ENCODE measurements around the gene POU6F2. TPM values are rescaled to one million over a fixed set of nuclear protein-coding genes. Genes with fewer than 3 reads are reported as not detected.

The POU6F2 gene
- total RNA-seq, 1 donor from 2014 or later, result 0.04 TPM

GRCh38 chr7:39073432-39073831 lies 95.7 kb downstream of the POU6F2 start:
- Histone ChIP-seq H3K36me3 (ENCODE audit: control insufficient read depth, insufficient read depth, low read length) (no peaks in the 10 kb centered on the region), H3K27me3 (ENCODE audit: control insufficient read depth, insufficient read depth, low read length) (no peaks in the 10 kb centered on the region), H3K4me3 (ENCODE audit: low read depth, low read length) (no peak overlapping the region)
- no peak for DNase-seq (ENCODE audit: low read depth)
- no peak for TF ChIP-seq CTCF (IDR thresholded peaks at IDR 0.05; ENCODE audit: insufficient read depth, low read length, poor library complexity, severe bottlenecking)

GRCh38 chr7:39075210-39075609 lies 97.5 kb downstream of the POU6F2 start:
- DNase-seq (ENCODE audit: low read depth), result no peak
- TF ChIP-seq CTCF (IDR thresholded peaks at IDR 0.05; ENCODE audit: insufficient read depth, low read length, poor library complexity, severe bottlenecking), result peak; percentile 5
- no peak overlapping the region for H3K4me3 ChIP-seq (ENCODE audit: low read depth, low read length)
- H3K36me3 ChIP-seq (ENCODE audit: control insufficient read depth, insufficient read depth, low read length), result no peaks in the 10 kb centered on the region
- H3K27me3 ChIP-seq (ENCODE audit: control insufficient read depth, insufficient read depth, low read length), result no peaks in the 10 kb centered on the region

- no peak for TF ChIP-seq CTCF (IDR thresholded peaks at IDR 0.05; ENCODE audit: insufficient read depth, low read length, poor library complexity, severe bottlenecking)
- H3K36me3 ChIP-seq (ENCODE audit: control insufficient read depth, insufficient read depth, low read length), result no peaks in the 10 kb centered on the region
- no peak for DNase-seq (ENCODE audit: low read depth)
- no peak overlapping the region for H3K4me3 ChIP-seq (ENCODE audit: low read depth, low read length)
- peaks cover 3% of the 10 kb centered on the region for H3K27me3 ChIP-seq (ENCODE audit: control insufficient read depth, insufficient read depth, low read length)
Observed at GRCh38 chr7:39083781-39084180, 106.1 kb downstream of the POU6F2 start.

- no peak for TF ChIP-seq CTCF (IDR thresholded peaks at IDR 0.05; ENCODE audit: insufficient read depth, low read length, poor library complexity, severe bottlenecking)
- Histone ChIP-seq H3K4me3 (ENCODE audit: low read depth, low read length) (no peak overlapping the region), H3K27me3 (ENCODE audit: control insufficient read depth, insufficient read depth, low read length) (peaks cover 3% of the 10 kb centered on the region), H3K36me3 (ENCODE audit: control insufficient read depth, insufficient read depth, low read length) (no peaks in the 10 kb centered on the region)
- no peak for DNase-seq (ENCODE audit: low read depth)
Observed at GRCh38 chr7:39084349-39084748, 106.6 kb downstream of the POU6F2 start.

- DNase-seq (ENCODE audit: low read depth), result no peak
- Histone ChIP-seq H3K27me3 (ENCODE audit: control insufficient read depth, insufficient read depth, low read length) (peaks cover 3% of the 10 kb centered on the region), H3K36me3 (ENCODE audit: control insufficient read depth, insufficient read depth, low read length) (no peaks in the 10 kb centered on the region), H3K4me3 (ENCODE audit: low read depth, low read length) (peak overlapping the region; percentile 30)
- no peak for TF ChIP-seq CTCF (IDR thresholded peaks at IDR 0.05; ENCODE audit: insufficient read depth, low read length, poor library complexity, severe bottlenecking)
Observed at GRCh38 chr7:39085189-39085588, 107.5 kb downstream of the POU6F2 start.

GRCh38 chr7:39085590-39086049 lies 107.9 kb downstream of the POU6F2 start:
- Histone ChIP-seq H3K4me3 (ENCODE audit: low read depth, low read length) (peak overlapping the region; percentile 30), H3K27me3 (ENCODE audit: control insufficient read depth, insufficient read depth, low read length) (peaks cover 3% of the 10 kb centered on the region), H3K36me3 (ENCODE audit: control insufficient read depth, insufficient read depth, low read length) (no peaks in the 10 kb centered on the region)
- no peak for DNase-seq (ENCODE audit: low read depth)
- TF ChIP-seq CTCF (IDR thresholded peaks at IDR 0.05; ENCODE audit: insufficient read depth, low read length, poor library complexity, severe bottlenecking), result no peak
